Epithelial cell of proximal tubule (primary cell): ENCODE measurements around the gene PLXNB3. TPM values are rescaled to one million over a fixed set of nuclear protein-coding genes. Genes with fewer than 3 reads are reported as not detected.

Experiments used
- DNase-seq: peaks from one replicate; pipeline ENCODE4 v3.0.0-alpha.2; 2011; ENCODE audit warnings: low read depth
- H3K4me3 ChIP-seq: 2 replicates; pipeline ENCODE4 v1.5.1; 2011; ENCODE audit warnings: low read depth, mild to moderate bottlenecking, low read length
- total RNA-seq: library from RNA; depleted of rRNA; stranded (reverse); fragments of >200 nt; gene quantifications from 2 replicates; pipeline ENCODE4 v1.2.3, GENCODE V29; 2015
- TF ChIP-seq, protein P1 (sequence below): conservative IDR thresholded peaks from 2 replicates; pipeline ENCODE4 v1.5.1; 2012; ENCODE audit warnings: low read depth, mild to moderate bottlenecking, low read length

PLXNB3 gene
- total RNA-seq, 1 donor from 2014 or later, result 7.4 TPM

DNA sequence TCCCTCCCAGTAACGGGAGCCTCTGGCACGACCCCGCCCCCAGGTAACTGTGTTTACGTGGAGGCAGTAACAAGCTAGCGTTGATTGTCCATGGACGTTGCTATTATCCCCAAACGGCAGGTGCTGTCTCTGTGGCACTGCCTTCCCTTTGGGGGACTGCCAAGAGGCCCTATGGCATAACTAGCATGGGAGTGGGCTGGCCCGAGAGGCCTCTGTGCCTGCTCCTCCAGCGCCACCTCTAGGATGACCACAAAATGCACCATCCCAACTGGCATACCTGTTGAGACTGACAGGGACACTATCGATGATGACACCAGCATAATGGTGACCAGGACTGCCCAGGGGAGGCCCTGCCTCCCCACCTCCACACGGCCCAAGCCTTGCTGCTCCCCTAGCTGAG, 18.3 kb downstream of the PLXNB3 start:
- TF ChIP-seq, protein P1, sequence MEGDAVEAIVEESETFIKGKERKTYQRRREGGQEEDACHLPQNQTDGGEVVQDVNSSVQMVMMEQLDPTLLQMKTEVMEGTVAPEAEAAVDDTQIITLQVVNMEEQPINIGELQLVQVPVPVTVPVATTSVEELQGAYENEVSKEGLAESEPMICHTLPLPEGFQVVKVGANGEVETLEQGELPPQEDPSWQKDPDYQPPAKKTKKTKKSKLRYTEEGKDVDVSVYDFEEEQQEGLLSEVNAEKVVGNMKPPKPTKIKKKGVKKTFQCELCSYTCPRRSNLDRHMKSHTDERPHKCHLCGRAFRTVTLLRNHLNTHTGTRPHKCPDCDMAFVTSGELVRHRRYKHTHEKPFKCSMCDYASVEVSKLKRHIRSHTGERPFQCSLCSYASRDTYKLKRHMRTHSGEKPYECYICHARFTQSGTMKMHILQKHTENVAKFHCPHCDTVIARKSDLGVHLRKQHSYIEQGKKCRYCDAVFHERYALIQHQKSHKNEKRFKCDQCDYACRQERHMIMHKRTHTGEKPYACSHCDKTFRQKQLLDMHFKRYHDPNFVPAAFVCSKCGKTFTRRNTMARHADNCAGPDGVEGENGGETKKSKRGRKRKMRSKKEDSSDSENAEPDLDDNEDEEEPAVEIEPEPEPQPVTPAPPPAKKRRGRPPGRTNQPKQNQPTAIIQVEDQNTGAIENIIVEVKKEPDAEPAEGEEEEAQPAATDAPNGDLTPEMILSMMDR, result no peak
- no peak for DNase-seq
- H3K4me3 ChIP-seq, result no peak overlapping the region

DNA sequence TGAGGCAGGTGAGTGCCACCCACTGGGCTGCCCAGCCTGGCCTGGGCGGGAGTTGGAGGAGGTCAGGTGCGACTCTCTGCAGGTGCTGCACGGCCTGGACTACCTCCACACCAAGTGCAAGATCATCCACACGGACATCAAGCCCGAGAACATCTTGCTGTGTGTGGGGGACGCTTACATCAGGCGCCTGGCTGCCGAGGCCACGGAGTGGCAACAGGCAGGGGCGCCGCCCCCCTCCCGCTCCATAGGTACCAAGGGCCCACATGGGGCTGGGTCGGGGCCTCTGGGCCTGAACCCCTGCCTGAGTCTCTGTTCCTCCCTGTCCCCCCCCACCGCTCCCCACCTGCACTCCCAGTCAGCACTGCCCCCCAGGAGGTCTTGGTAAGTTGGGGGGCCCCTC, 18.8 kb downstream of the PLXNB3 start:
- no peak for DNase-seq
- TF ChIP-seq, protein P1, result no peak
- H3K4me3 ChIP-seq, result no peak overlapping the region

DNA sequence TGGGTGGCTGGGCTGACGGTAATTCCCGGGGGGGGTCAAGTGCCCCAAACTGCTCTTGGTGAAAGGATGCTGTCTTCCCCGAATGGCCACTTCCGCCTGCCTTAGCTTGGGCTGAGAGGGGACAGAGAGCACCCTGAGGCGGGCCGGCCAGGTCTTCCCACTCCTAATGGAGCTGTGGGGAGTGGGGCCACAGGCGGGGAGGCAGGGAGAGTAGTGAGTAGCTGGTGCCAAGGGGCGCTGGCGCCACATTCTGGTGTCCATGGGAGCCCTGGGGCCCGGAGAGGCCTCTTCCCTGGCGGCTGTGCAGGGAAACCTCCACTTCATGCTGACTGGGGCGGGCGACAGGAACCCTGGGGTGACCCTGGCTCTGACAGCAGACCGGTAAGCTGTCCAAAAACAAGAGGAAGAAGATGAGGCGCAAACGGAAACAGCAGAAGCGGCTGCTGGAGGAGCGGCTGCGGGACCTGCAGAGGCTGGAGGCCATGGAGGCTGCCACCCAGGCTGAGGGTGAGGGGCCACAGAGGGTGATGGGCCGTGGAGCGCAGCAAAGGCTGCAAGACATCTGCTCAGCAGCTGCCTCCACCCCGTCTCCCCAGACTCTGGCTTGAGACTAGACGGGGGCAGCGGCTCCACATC, 19.4 kb downstream of the PLXNB3 start:
- TF ChIP-seq, protein P1, result no peak
- no peak for DNase-seq
- H3K4me3 ChIP-seq, result no peak overlapping the region

DNA sequence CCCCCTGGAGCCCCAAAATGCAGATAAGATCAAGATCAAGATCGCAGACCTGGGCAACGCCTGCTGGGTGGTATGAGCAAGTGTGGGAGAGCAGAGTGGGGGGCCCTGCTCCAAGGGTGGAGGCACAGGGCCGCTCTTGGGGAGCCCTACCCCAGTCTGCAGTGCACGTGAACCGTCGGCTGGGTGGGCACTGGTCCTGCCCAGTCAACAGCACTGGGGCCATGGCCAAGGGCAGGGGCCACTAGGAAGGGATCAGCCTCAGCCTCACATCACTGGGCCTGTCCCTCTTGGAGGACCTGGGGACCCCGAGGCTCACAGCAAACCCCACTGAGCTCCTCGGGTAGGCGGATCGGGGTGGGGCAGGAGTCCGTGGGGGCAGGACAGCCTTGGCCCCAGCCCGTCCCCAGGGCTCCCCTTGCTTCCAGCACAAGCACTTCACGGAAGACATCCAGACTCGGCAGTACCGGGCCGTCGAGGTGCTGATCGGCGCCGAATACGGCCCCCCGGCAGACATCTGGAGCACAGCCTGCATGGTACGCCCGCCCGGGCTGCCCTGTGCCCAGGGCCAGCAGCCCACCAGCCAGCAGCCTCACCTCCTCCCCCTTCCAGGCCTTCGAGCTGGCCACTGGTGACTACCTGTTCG, 20.4 kb downstream of the PLXNB3 start:
- no peak overlapping the region for H3K4me3 ChIP-seq
- DNase-seq, result no peak
- TF ChIP-seq, protein P1, result no peak

DNA sequence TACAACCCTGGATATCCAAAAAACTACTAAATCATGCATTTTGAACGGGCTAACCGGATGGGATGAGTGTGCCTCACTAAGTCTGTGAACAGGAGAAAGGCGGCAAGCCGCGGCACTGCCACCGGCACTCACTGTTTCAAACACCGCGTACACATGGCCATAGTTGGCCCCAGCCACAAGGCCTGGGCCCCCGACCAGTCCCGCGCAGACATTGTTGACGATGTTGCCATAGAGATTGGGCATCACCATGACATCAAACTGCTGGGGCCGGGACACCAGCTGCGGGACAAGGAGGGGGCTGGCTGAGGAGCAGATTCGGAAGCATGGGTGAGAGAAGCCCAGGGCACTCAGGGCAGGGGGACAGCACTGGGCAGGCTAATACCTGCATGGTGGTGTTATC, 22.6 kb downstream of the PLXNB3 start:
- no peak overlapping the region for H3K4me3 ChIP-seq
- TF ChIP-seq, protein P1, result no peak

DNA sequence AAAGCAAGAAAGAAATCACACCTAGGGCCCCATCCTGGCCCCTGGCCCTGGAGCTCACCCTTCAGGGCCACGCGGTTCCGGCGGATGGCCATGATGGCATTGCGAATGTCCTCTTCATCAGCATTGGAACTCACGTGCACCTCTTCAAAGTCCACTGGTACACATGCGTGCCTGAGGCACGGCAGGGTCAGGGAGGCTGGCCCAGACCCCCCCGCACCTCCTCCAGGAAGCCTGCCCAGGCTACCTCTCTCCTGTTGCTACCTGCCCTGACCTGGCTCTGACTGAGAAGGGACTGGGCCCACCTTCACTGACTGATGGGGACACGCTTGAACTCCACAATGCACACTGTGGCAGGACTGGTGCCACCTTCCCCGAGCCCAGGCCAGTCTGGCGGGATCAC, 25.6 kb downstream of the PLXNB3 start:
- TF ChIP-seq, protein P1, result no peak
- no peak for DNase-seq
- H3K4me3 ChIP-seq, result no peak overlapping the region

More for the DNA sequence above, 22.6 kb downstream of the PLXNB3 start:
- no peak for DNase-seq
